Neural cell (in vitro differentiated cells): ENCODE data around the gene MPO. TPM values are rescaled to one million over a fixed set of nuclear protein-coding genes. Genes with fewer than 3 reads are reported as not detected.

ENCODE experiments used
- H2AFZ ChIP-seq: fragments of 200-600, 300-800 bp; sonication (generic), shearing (Covaris generic); 2 replicates; pipeline ENCODE4 v1.6.0; 2014; ENCODE audit warnings: low read depth, mild to moderate bottlenecking, antibody characterized with exemption, low read length, moderate library complexity
- H3F3A ChIP-seq: fragments of 200-600 bp; shearing (Covaris generic); 2 replicates; pipeline ENCODE4 v1.6.1; 2016; ENCODE audit warnings: mild to moderate bottlenecking, moderate library complexity, mixed read lengths, antibody characterized with exemption, low read length; ENCODE audit not compliant: insufficient read depth, poor library complexity, severe bottlenecking
- H3K27ac ChIP-seq: fragments of 200-600, 300-800 bp; sonication (generic), shearing (Covaris generic); 2 replicates; pipeline ENCODE4 v1.5.1; 2014; ENCODE audit warnings: mild to moderate bottlenecking, low read length, moderate library complexity
- H3K27me3 ChIP-seq: fragments of 300-800, 200-600 bp; sonication (generic), shearing (Covaris generic); 2 replicates; pipeline ENCODE4 v1.6.0; 2014; ENCODE audit warnings: mild to moderate bottlenecking, low read depth, low read length, moderate library complexity; ENCODE audit not compliant: insufficient read depth
- H3K36me3 ChIP-seq: fragments of 300-800, 200-600 bp; sonication (generic), shearing (Covaris generic); 2 replicates; pipeline ENCODE4 v1.5.1; 2014; ENCODE audit warnings: mild to moderate bottlenecking, antibody characterized with exemption, low read length, moderate library complexity; ENCODE audit not compliant: insufficient read depth
- H3K4me2 ChIP-seq: fragments of 300-800, 200-600 bp; sonication (generic), shearing (Covaris generic); 2 replicates; pipeline ENCODE4 v1.6.0; 2014; ENCODE audit warnings: mild to moderate bottlenecking, low read length
- H3K4me3 ChIP-seq: fragments of 300-800, 200-600 bp; sonication (generic), shearing (Covaris generic); 2 replicates; pipeline ENCODE4 v1.5.1; 2014; ENCODE audit warnings: mild to moderate bottlenecking, low read length, moderate library complexity
- H3K79me2 ChIP-seq: fragments of 200-600 bp; shearing (Covaris generic); replicated peaks from 2 replicates; pipeline ENCODE4 v1.6.0; 2014; ENCODE audit warnings: mild to moderate bottlenecking, low read length, moderate library complexity; ENCODE audit not compliant: insufficient read depth
- H3K9ac ChIP-seq: fragments of 300-800, 200-600 bp; sonication (generic), shearing (Covaris generic); 2 replicates; pipeline ENCODE4 v1.6.1; 2016; ENCODE audit warnings: mild to moderate bottlenecking, low read length, mixed read lengths
- H3K9me2 ChIP-seq: fragments of 200-600 bp; shearing (Covaris generic); 2 replicates; pipeline ENCODE4 v1.6.1; 2016; ENCODE audit warnings: mild to moderate bottlenecking, low read length, mixed read lengths; ENCODE audit not compliant: insufficient read depth
- H3K9me3 ChIP-seq: fragments of 200-600, 300-800 bp; sonication (generic), shearing (Covaris generic); 2 replicates; pipeline ENCODE4 v1.6.1; 2016; ENCODE audit warnings: mild to moderate bottlenecking, mixed run types, low read length, moderate library complexity, mixed read lengths
- H4K20me1 ChIP-seq: fragments of 200-600 bp; shearing (Covaris generic); 2 replicates; pipeline ENCODE4 v1.6.1; 2016; ENCODE audit warnings: mild to moderate bottlenecking, mixed run types; ENCODE audit not compliant: insufficient read depth
- CTCF ChIP-seq: fragments of 450-650 bp; IDR thresholded peaks from 2 replicates; pipeline ENCODE4 v1.5.1; 2014; ENCODE audit warnings: antibody characterized with exemption, mild to moderate bottlenecking, moderate library complexity; ENCODE audit not compliant: poor library complexity, severe bottlenecking
- EP300 ChIP-seq: fragments of 450-650 bp; conservative IDR thresholded peaks from 2 replicates; pipeline ENCODE4 v1.6.1; 2014; ENCODE audit warnings: antibody characterized with exemption, mild to moderate bottlenecking, moderate library complexity; ENCODE audit not compliant: poor library complexity, severe bottlenecking
- EZH2 ChIP-seq: fragments of 200-600, 300-800 bp; shearing (Covaris generic), sonication (generic); IDR thresholded peaks from 2 replicates; pipeline ENCODE4 v1.6.1; 2014; ENCODE audit warnings: antibody characterized with exemption, low read length, borderline replicate concordance, mild to moderate bottlenecking; ENCODE audit not compliant: insufficient read depth, poor library complexity, severe bottlenecking
- MXI1 ChIP-seq: fragments of 450-650 bp; conservative IDR thresholded peaks from 2 replicates; pipeline ENCODE4 v1.6.1; 2014; ENCODE audit warnings: antibody characterized with exemption, mild to moderate bottlenecking; ENCODE audit not compliant: poor library complexity, severe bottlenecking
- POLR2AphosphoS5 ChIP-seq: IDR thresholded peaks from 2 replicates; pipeline ENCODE4 v1.6.1; 2012
- RAD21 ChIP-seq: fragments of 450-650 bp; conservative IDR thresholded peaks from 2 replicates; pipeline ENCODE4 v1.6.1; 2014; ENCODE audit warnings: antibody characterized with exemption, mild to moderate bottlenecking, moderate library complexity
- REST ChIP-seq: IDR thresholded peaks from 2 replicates; pipeline ENCODE4 v1.6.1; 2012; ENCODE audit warnings: borderline replicate concordance
- SMC3 ChIP-seq: fragments of 450-650 bp; conservative IDR thresholded peaks from 2 replicates; pipeline ENCODE4 v1.6.1; 2014; ENCODE audit warnings: antibody characterized with exemption, mild to moderate bottlenecking, moderate library complexity; ENCODE audit not compliant: poor library complexity
- TAF1 ChIP-seq: IDR thresholded peaks from 2 replicates; pipeline ENCODE4 v1.6.1; 2012; ENCODE audit warnings: low read depth
- polyA plus RNA-seq: library from polyadenylated mRNA; depleted of rRNA; stranded (reverse); fragments of >200 nt; gene quantifications from 2 replicates; pipeline ENCODE4 v1.2.3, GENCODE V29; 2014

Gene MPO
- polyA plus RNA-seq, 1 donor from 2014 or later, result not detected

GRCh38 chr17:58316260-58316960 lies 35.7 kb upstream of the MPO start:
- no peaks in the 10 kb centered on the region for H3K36me3 ChIP-seq
- no peaks in the 10 kb centered on the region for H3K27me3 ChIP-seq
- no peak overlapping the region for H3K4me2 ChIP-seq
- no peaks in the 10 kb centered on the region for H3F3A ChIP-seq
- no peaks in the 10 kb centered on the region for H3K79me2 ChIP-seq
- no peak overlapping the region for H2AFZ ChIP-seq
- no peak overlapping the region for H3K4me3 ChIP-seq
- no peaks in the 10 kb centered on the region for H3K9me2 ChIP-seq
- H3K9ac ChIP-seq, result no peak overlapping the region
- no peak overlapping the region for H3K27ac ChIP-seq
- H3K9me3 ChIP-seq, result no peaks in the 10 kb centered on the region
- H4K20me1 ChIP-seq, result no peaks in the 10 kb centered on the region
- TF ChIP-seq CTCF (no peak), EP300 (no peak), MXI1 (no peak), REST (no peak), RAD21 (no peak), EZH2 (no peak), POLR2AphosphoS5 (no peak)

- Histone ChIP-seq H3K9me2 (no peaks in the 10 kb centered on the region), H3K79me2 (no peaks in the 10 kb centered on the region), H4K20me1 (no peaks in the 10 kb centered on the region), H3F3A (no peaks in the 10 kb centered on the region), H3K36me3 (no peaks in the 10 kb centered on the region), H2AFZ (no peak overlapping the region), H3K27me3 (no peaks in the 10 kb centered on the region), H3K9ac (no peak overlapping the region), H3K27ac (no peak overlapping the region), H3K4me2 (no peak overlapping the region), H3K9me3 (no peaks in the 10 kb centered on the region), H3K4me3 (no peak overlapping the region)
- TF ChIP-seq EP300 (no peak), REST (no peak), RAD21 (no peak), CTCF (no peak), EZH2 (no peak), POLR2AphosphoS5 (no peak), SMC3 (no peak), TAF1 (no peak), MXI1 (no peak)
Measured at GRCh38 chr17:58315750-58316149, 35.0 kb upstream of the MPO start.
